T-helper 1 cell treated with Interleukin-12 subunit alpha and Interleukin-12 subunit beta and Interleukin-4 antibody, amounts not matched to agents 30 ng/mL and 1 ng/mL, for 36 hours (primary cell): Measurements from ENCODE around the gene STEAP2. TPM values are rescaled to one million over a fixed set of nuclear protein-coding genes. Genes with fewer than 3 reads are reported as not detected.
"Not testable (repeated sequence)": the region's sequence is repeated elsewhere in the genome, so short reads cannot be mapped to it uniquely, and the experiment has no call there.

ENCODE experiments used
- intact Hi-C: fragments of 100-400 bp; cut with micrococcal nuclease; formaldehyde crosslinking; loops from one replicate; pipeline ENCODE4 v1.15.1; 2024
- total RNA-seq: library from RNA; stranded (reverse); gene quantifications from 2 replicates; pipeline ENCODE4 v1.2.3, GENCODE V29; 2022

STEAP2 gene
- total RNA-seq, 1 donor from 2014 or later = 0.07 TPM

DNA sequence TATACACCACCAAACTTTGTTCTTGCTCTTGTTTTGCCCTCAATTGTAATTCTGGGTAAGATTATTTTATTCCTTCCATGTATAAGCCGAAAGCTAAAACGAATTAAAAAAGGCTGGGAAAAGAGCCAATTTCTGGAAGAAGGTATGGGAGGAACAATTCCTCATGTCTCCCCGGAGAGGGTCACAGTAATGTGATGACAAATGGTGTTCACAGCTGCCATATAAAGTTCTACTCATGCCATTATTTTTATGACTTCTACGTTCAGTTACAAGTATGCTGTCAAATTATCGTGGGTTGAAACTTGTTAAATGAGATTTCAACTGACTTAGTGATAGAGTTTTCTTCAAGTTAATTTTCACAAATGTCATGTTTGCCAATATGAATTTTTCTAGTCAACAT lies 20.9 kb downstream of the STEAP2 start:
- intact Hi-C loops = no loop called here

DNA sequence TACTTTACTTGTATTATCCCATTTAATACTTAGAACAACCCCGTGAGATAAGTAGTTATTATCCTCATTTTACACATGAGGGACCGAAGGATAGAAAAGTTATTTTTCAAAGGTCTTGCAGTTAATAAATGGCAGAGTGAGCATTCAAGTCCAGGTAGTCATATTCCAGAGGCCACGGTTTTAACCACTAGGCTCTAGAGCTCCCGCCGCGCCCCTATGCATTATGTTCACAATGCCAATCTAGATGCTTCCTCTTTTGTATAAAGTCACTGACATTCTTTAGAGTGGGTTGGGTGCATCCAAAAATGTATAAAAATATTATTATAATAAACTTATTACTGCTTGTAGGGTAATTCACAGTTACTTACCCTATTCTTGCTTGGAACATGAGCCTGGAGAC lies 22.0 kb downstream of the STEAP2 start:
- intact Hi-C loops = no loop called here

DNA sequence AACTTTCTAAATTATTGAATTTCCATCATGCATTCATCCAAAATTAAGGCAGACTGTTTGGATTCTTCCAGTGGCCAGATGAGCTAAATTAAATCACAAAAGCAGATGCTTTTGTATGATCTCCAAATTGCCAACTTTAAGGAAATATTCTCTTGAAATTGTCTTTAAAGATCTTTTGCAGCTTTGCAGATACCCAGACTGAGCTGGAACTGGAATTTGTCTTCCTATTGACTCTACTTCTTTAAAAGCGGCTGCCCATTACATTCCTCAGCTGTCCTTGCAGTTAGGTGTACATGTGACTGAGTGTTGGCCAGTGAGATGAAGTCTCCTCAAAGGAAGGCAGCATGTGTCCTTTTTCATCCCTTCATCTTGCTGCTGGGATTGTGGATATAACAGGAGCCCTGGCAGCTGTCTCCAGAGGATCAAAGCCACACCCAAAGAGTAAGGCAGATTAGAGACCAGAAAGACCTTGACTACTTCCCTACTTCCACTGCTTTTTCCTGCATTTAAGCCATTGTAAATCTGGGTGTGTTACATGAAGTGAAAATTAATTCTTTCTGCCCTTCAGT lies 25.3 kb downstream of the STEAP2 start:
- intact Hi-C loops = no loop called here

DNA sequence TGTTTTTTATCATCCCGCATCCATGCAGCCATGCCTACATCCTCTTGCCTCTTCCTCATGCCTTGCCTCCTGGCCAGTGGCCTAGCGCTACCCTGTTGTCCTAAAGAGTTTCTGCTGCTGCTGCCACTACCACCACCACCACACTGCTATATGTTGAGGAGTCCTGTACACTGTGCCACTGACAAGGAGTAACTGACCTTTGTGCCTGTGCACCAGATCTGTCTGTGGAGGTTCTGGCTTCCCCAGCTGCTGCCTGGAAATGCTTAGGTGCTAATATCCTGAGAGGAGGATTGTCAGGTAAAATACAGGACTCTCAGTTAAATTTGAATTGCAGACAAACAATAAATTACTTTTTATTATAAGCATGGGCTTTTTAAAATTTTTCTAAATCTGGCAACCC lies 26.5 kb downstream of the STEAP2 start:
- intact Hi-C loops = no loop called here

DNA sequence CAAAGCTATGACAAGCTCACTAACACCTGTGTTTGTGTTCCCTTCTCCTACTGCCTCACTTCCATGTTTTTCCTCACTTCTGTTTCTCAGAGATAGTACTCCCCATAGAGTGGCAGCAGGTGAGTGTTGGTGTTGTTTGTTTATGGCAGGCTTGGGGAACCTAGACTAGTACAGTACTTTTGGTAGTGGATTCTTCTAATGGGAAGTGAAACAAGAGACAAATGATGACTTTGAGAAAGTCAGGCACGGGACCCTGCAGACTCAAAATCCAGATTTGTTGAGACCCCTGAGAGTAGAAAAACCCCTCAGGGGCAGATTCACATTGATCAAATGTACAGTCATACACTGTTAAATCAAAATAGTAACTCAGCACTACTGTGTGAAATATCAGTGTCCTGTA lies 27.0 kb downstream of the STEAP2 start:
- intact Hi-C loops = no loop called here

DNA sequence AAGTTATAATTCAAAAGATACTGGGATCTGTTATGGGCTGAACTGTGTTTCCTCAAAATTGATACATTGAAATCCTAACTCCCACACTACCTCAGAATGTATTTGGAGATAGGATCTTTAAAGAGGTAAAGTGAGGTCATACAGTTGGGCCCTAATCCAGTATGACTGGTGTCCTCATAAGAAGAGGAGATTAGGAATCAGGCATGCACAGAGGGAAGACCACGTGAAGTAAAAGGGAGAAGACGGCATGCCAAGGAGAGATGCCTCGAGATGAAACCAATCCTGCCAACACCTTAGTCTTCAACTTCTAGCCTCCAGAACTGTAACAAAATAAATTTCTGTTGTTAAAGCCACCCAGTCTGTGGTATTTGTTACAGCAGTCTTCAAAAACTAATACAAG lies 27.5 kb downstream of the STEAP2 start:
- intact Hi-C loops = no loop called here

DNA sequence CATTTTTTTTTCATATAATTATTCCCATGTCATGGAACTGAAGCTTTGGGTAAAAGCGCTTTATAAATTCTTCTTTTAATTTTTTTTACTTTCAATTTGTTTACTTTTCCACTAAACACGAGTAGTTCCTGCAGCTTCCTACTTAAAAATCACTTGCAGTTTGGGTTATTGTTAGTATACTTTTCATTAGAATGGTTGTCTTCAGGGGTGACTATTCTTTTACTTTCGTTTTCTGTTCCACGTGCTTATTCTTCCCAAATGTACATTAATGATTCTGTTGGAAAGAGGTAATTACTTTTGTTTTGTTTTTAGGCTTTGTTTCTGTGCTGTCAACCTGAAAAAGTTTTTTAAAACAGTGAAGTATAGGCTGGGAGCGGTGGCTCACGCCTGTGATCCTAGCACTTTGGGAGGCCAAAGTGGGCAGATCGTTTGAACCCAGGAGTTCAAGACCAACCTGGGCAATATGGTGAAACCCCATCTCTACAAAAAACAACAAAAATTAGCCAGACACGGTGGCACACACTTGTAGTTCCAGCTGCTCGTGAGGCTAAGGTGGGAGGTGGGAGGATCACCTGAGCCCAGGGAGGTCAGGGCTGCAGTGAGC lies 28.2 kb downstream of the STEAP2 start:
- intact Hi-C loops = loop anchor here (5.0 to 10.0 kb wide), 2 partner anchors 1025 to 1237 kb away; partner anchors contain the start of gene FZD1

DNA sequence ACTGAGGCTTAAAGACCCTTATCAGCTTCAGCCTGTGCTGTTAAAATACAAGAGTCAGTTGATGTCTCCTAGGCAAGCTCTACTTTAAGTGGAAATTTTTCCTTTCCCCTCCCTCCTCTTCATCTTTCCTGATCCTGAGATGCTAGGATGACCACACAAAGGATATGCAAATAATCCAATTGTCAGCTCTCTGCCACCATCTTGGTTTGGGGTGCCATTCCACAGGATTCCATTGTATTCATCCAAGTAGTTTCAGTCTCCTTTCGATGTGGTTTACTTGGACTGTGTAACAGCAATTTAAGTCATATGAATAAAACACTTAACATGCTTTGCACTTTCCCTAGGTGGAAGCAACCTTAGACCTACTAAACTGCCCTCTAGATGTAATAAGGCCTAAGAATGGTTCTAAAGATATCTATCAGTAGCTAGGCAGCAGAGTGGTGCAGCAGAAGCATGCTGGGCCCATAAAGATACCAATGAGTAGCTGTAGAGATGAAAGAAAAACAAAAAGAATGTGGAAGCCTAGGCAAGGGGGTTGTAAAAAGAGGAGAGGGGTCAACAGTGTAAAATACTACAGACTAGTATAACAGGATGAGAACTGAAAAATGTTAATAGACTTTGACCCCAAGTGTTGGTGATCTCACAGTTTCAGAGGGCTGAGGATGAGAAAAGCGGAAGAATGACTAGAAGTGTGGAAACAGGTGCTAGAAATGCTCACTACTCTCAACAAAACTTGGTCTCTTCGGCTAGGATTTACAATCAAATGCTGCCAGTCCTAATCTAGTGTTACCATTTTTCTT lies 31.0 kb downstream of the STEAP2 start:
- intact Hi-C loops = loop anchor here (5.0 to 10.0 kb wide), 2 partner anchors 1022 to 1240 kb away; partner anchors contain the start of gene FZD1

DNA sequence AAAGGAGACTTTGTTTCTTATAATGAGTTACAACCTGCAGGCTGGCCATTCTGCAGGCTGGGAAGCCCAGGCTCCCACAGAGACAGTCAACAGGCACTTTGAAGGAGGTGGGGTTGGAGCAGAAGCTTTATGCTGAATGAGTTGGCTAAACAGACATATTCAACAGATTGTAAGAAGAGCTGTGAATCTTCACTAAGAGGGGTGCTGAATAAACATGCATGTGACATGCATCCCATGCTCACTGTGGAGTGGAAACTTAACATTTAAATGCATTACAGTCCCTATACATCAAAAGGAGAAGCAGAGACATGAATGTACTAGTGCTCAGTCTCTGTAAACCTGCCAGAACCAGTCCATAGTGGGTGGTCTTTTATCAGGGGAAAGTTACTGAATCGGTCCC lies 32.0 kb downstream of the STEAP2 start:
- intact Hi-C loops = loop anchor here (5.0 to 10.0 kb wide), 2 partner anchors 1021 to 1241 kb away; partner anchors contain the start of gene FZD1

DNA sequence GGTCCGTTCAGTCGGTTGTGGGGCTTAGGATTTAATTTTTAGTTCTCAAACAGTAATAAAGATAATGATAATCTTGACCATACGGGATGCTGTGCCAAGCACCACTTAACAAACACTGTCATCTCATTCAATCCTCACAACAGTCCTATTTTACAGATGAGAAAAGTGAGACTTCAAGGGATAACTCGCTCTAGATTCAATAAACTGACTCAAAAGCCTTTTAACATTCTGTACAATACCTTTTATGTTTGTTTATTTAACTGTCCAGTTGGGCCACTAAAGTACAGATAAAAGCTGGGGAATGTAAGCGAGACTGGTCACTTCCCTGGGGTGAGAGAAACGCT lies 33.0 kb downstream of the STEAP2 start:
- intact Hi-C loops = loop anchor here (1.0 to 10.0 kb wide), 4 partner anchors 65 to 1242 kb away; partner anchors contain the start of genes CDK14 and FZD1

DNA sequence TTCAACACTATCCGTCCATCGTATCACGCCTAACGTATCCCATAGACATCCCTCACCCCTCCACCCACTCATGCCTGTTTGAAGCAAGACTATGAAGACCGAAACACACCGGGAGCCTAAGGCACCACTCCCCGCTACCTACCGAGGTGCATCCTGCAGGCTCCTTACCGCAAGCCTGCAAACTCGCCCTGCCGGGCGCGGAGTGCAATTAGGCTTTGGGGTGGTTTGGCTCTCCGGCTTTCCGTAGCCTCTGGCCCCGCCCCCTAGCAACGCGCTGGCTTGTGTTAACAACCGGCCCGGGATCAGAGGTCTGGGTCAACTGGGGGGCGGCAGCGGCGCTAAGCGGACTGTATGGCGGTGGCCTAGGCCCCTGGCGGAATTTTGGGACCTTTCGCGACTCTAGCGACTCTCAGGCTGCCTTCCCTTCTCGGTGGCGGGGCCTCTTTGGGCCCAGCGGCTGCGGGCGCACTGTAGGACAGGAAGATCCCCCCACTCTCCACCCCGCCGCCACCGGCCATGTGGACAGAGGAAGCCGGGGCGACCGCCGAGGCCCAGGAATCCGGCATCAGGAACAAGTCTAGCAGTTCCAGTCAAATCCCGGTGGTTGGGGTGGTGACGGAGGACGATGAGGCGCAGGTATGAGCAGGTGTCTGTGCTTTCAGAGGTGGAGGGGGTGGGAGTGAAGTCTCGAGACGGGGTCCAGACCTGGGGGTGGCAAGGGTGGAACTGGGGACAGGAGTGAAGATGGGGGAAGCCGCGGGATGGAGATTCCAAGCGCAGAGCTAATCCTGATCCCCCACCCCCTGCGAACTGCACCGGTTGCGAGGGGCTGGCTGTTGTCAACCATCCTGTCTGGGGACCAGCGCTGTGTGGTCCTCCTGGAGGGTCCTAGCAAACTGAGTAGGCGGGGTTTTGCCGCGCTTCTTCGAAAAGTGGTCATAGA lies 33.6 kb downstream of the STEAP2 start, which contains the start of gene CFAP69:
Gene CFAP69, plus strand, starts transcription at position 266 of the 943 bp plus-strand sequence. Its CDS starts 251 bp downstream, at position 517.
- intact Hi-C loops = loop anchor here (1.0 to 10.0 kb wide), 10 partner anchors 17 to 1887 kb away; partner anchors contain the start of genes CDK14, CLDN12, CYP51A1 and FZD1

DNA sequence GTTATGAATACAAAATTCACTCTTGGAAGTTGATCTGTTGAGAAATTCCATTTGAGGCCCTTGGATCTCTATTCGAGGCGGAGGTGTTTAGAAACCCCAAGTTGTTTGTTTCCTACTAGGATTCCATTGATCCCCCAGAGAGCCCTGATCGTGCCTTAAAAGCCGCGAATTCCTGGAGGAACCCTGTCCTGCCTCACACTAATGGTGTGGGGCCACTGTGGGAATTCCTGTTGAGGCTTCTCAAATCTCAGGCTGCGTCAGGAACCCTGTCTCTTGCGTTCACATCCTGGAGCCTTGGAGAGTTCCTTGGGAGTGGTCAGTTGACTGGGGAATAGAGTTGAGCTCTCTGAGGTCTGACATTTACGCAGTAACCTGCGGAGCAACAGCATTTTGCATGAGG lies 34.6 kb downstream of the STEAP2 start:
- intact Hi-C loops = loop anchor here (5.0 to 10.0 kb wide), 2 partner anchors 1019 to 1886 kb away; partner anchors contain the start of genes CYP51A1 and FZD1

DNA sequence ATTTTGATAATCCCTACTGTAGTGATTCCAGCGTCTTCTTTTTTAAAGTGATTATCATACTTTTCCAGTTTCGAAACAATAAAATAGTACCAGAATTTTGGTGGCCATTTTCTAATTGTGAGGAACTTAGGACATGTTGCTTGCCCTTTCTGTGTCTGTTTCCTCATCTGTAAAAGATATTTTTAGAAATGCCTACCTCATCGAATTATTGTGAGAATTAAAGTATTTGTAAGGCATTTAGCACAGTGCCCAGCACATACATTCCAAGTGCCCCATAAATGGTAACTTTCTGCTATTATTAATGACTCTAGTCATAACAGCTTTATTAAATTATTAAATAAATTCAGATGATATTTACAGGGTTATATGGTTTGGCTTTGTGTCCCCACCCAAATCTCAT lies 37.2 kb downstream of the STEAP2 start:
- intact Hi-C loops = loop anchor here (5.0 to 10.0 kb wide), 2 partner anchors 1016 to 1884 kb away; partner anchors contain the start of genes CYP51A1 and FZD1

DNA sequence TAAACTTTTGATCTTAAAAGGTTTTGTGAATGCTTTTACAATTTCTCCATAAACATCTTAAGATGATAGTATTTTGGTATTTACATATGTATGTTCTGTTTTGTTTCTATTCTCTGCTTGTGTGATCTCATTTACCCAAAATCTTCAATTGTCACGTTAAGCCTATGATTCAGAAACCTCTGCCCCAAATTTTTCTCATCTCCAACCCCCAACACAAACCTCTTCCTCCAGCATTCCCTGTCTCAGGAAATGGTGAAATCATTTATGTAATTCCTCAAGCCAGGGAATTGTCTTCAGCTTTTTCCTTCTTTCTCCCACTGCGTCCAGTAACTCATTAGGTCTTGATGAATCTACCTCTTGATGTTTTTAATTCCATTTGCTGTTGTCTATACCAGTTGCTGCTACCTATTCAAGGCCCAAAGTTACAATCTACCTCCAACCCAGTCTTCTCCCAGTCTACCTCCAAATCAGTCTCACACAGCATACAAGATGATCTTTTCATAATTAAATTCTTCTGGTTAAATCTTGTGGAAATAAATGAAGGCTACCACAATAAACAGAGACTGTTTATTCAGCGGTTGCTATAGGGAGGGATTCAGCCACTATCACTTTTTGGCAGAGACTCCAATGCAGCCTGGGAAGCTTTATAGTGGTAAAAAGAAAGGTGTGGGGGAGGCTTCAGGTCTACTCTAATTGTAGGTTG lies 39.2 kb downstream of the STEAP2 start:
- intact Hi-C loops = no loop called here

DNA sequence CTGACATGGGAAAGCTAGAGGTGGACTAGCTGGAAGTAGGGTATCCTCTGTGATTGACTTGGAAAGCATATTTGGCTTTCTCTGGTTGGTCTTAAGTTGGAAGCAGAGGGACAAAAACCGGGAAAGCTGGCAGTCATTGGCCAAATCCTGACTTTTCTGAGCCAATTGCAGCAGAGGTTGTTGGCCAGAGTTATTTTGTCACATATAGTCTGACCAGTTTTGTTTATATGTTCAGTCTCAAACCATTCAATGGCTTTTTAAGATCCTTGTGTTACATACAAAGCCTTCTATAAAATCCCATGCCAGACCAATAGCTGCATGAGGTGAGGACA lies 39.7 kb downstream of the STEAP2 start:
- intact Hi-C loops = no loop called here

DNA sequence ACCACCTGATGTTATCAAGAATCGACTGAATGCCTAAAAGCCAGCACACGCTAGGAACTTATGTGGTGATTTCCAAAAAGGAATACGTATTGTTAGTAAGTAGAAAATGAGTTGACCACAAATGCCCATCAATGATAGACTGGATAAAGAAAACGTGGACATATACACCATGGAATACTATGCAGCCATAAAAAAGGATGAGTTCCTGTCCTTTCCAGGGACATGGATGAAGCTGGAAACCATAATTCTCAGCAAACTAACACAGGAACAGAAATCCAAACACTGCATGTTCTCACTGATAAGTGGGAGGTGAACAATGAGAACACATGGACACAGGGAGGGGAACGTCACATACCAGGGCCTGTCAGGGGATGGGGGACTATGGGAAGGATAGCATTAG lies 44.5 kb downstream of the STEAP2 start:
- intact Hi-C loops = not testable (repeated sequence)

DNA sequence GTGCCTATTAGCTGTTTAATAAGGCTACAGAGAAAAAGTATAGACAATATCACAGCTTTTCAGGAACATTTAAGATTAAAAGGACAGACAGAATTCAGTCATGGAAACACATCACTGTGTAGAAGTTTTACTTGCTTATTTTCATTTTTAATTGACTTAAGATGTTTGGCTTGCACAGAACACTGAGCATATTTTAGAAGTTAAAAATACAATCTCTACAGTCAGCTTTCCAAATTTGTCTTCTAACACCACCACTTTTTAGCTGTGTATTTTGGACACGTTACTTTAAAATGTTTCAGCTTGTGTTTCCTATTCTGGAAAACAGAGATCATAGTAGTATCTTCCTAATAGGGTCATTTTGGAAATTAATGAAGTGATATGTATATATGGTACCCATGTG lies 45.2 kb downstream of the STEAP2 start:
- intact Hi-C loops = no loop called here

DNA sequence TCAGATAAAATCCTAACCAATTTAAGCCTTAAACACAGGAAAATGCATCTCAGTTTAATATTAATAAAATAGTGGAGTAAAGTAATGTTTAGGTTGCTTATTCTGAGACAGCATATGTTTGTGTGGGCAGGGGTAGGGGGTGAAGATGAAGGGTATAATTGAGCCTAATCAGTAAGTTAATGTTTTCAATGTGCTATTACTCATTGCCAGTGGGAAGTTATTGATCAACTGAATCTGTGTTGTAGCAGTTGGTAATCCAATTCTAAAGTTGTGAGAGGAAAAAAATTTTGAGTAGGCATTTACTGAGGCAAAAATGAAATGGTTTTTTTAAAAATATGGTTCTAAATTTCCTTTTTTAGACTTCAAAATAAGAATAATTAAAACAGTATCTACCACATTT lies 49.9 kb downstream of the STEAP2 start:
- intact Hi-C loops = no loop called here

DNA sequence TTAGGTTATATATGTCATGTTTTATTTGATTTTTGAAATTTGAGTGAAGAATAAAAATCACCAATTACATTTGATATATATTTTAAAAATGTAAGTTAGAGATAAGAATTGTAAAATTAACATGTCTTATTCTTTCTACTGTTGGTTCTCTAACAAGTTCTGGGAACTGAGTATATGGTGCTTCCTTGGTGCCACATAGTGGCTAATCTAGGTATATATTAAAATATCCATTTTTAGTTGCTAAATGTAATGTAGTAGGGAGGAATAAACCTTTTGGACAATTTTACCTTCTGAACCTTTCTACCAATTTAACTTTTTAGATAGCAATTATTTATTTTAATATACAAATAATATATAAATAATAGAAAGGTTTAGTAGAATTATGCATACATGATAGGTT lies 50.9 kb downstream of the STEAP2 start:
- intact Hi-C loops = loop anchor here (1.0 kb wide), 3 partner anchors 17 to 165 kb away; partner anchors contain the start of genes CFAP69 and STEAP1

DNA sequence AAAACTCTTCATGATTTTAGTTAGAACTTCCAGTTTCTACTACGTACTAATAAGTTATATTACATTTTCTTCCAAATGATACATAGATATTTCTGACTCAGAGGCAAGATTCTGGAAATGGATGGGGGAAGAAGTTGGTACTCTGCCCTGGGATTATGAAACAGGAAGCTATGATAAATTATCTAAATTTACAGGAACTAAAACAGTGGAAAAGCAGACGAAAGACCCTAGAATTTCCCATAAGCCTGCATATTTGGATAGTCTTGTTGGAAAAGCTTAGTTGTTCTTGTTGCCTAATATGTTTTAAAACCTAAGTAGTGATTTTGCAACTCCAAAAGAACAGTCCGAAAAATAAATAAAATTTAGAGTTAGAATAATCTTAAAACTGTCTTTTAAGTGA lies 55.3 kb downstream of the STEAP2 start:
- intact Hi-C loops = no loop called here
